Measurements from ENCODE around the gene CDH4. TPM values are rescaled to one million over a fixed set of nuclear protein-coding genes. Genes with fewer than 3 reads are reported as not detected.

The CDH4 gene
- total RNA-seq, 1 donor from 2014 or later, result not detected

GRCh38 chr20:61895016-61895415 is 643.0 kb downstream of the CDH4 start:
- DNase-seq (no peak), ATAC-seq (ENCODE audit: low read depth) (no peak)
- CTCF ChIA-PET, result no interaction called here
- TF ChIP-seq CTCF (IDR thresholded peaks at IDR 0.05), result no peak
- intact Hi-C loops (cut with micrococcal nuclease), result no loop called here
- H3K27ac Mint-ChIP-seq, result no peak overlapping the region
- peaks cover 4% of the 10 kb centered on the region for H3K9me3 Mint-ChIP-seq
- H3K36me3 Mint-ChIP-seq (ENCODE audit: low read depth), result no peaks in the 10 kb centered on the region
- H3K27me3 Mint-ChIP-seq, result peaks cover 3% of the 10 kb centered on the region
- no peak overlapping the region for H3K4me3 Mint-ChIP-seq
- POLR2A ChIA-PET, result no interaction called here
- H3K4me1 Mint-ChIP-seq, result no peaks in the 10 kb centered on the region

- Mint-ChIP-seq H3K4me1 (no peaks in the 10 kb centered on the region), H3K9me3 (peaks cover 3% of the 10 kb centered on the region), H3K27me3 (peaks cover 3% of the 10 kb centered on the region), H3K27ac (no peak overlapping the region), H3K36me3 (ENCODE audit: low read depth) (no peaks in the 10 kb centered on the region), H3K4me3 (no peak overlapping the region)
- POLR2A ChIA-PET, result no interaction called here
- intact Hi-C loops (cut with micrococcal nuclease), result no loop called here
- DNase-seq, result no peak
- no peak for TF ChIP-seq CTCF (IDR thresholded peaks at IDR 0.05)
- CTCF ChIA-PET, result interaction anchor here (0.9 to 1.7 kb wide), 3 partner anchors 16 to 1946 kb away, joined by 3 to 16 read pairs (median 6); no protein-coding TSS in a partner anchor
- no peak for ATAC-seq (ENCODE audit: low read depth)
Measured at GRCh38 chr20:61895686-61896057, 643.6 kb downstream of the CDH4 start.

DNA sequence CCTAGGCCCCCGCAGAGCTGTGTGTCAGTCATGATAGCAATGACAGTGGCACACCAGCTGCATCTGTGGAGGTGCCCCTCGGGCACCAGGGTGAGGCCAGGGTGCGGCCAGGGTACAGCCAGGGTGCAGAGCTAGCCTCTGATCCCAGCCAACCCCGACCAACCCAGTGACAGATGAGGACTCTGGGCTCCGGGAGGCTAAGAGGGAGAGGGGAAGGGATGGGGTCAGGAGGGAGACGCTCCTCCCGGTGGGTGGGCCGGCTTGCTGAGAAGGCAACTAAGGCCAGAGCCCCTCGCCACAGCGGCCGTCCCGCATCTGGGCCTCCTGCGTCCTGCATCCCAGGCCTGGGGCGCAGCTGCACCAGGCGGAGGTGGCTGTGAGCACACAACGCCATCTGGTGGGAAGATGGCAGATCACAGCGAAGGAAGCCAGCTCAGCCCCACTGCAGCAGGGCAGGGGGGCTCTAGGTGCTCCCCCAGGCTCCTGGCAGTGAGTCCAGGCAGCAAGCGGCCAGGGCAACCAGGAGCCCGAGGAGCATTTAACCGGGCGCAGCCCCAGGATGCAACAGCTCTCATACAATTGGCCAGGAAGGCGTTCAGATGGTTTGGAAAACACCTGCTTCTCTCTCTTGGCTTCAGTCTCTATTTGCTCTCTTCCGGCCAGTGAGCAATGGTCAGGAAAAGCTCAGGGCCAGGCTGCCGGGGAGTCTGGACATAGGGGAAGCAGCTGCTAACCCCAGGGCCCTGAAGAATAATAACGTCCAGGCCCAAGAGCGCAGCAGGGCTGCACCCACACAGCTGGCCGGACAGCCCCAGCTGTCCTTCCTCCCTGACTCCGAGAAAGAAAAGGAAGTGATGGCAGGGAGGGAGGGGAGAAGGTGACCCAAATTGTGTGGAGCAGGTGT is 644.2 kb downstream of the CDH4 start:
- H3K27me3 Mint-ChIP-seq, result peaks cover 3% of the 10 kb centered on the region
- no peak for ATAC-seq (ENCODE audit: low read depth)
- intact Hi-C loops (cut with micrococcal nuclease), result no loop called here
- H3K27ac Mint-ChIP-seq, result no peak overlapping the region
- peaks cover 3% of the 10 kb centered on the region for H3K9me3 Mint-ChIP-seq
- no peak for TF ChIP-seq CTCF (IDR thresholded peaks at IDR 0.05)
- POLR2A ChIA-PET, result no interaction called here
- H3K4me3 Mint-ChIP-seq, result no peak overlapping the region
- DNase-seq, result no peak
- no peaks in the 10 kb centered on the region for H3K36me3 Mint-ChIP-seq (ENCODE audit: low read depth)
- H3K4me1 Mint-ChIP-seq, result no peaks in the 10 kb centered on the region
- CTCF ChIA-PET, result interaction anchor here (0.9 to 1.7 kb wide), 3 partner anchors 15 to 1946 kb away, joined by 3 to 16 read pairs (median 6); no protein-coding TSS in a partner anchor

DNA sequence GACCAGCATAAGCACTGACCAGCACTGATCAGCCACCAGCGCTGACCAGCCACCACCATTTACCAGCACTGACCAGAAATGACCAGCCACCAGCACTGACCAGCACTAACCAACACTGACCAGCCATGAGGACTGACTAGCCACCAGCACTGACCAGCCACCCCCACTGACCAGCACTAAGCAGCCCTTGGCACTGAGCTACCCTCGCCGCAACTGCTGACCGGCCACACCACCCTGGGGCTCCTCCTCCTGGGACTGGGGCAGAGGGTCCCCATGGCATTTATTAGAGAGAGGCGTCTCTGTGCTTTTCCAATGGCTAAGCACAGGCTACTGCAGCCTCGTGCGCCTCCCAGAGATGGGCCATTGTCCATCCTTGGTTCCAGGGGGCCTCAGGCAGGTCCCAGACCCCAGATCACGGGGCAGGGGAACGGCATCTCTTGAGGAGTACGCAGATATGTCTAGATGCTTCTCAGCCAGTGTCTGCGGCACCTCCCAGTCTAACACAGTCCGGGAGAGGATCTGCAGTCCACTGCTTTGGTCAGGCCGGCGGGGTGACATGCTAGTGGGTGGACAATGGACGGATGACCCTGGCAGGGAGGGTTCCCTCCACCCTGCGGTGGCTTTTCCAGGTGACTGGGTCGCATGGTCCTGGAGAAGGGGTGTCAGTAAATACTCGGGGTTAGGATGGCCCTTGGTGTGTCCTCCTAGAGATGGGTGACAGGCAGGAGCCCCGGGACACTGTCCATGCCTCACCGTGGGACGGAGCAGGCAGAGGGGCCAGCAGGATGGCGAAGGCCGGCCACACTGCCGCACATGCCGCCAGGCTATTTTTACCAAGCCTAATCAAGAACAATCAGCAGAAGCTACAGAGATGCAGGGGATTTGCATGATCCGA is 645.6 kb downstream of the CDH4 start:
- Mint-ChIP-seq H3K36me3 (ENCODE audit: low read depth) (no peaks in the 10 kb centered on the region), H3K9me3 (no peaks in the 10 kb centered on the region), H3K4me1 (no peaks in the 10 kb centered on the region), H3K27me3 (peaks cover 3% of the 10 kb centered on the region), H3K4me3 (no peak overlapping the region), H3K27ac (no peak overlapping the region)
- no peak for TF ChIP-seq CTCF (IDR thresholded peaks at IDR 0.05)
- CTCF ChIA-PET, result no interaction called here
- ATAC-seq (ENCODE audit: low read depth) (no peak), DNase-seq (no peak)
- intact Hi-C loops (cut with micrococcal nuclease), result no loop called here
- POLR2A ChIA-PET, result no interaction called here

DNA sequence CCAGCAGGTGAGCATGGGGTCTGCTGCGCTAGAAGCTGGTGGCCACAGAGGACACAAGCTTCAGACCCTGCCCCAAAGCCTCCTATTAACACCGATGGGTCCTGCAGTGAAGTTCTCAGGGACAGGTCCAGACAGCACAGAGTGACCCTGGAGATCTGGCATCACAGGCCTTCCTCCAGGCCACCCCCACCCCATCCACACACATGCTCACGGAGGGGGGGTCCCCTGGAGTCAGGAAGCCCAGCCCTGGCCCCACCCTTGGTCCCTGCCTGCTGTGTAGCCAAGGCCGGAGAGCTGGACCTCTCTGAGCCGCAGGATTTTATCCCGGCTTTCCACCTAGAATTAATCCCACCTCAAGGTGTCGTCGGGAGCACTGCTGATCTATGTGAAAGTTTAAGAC is 646.3 kb downstream of the CDH4 start:
- Mint-ChIP-seq H3K27ac (no peak overlapping the region), H3K36me3 (ENCODE audit: low read depth) (no peaks in the 10 kb centered on the region), H3K4me1 (no peaks in the 10 kb centered on the region), H3K9me3 (no peaks in the 10 kb centered on the region), H3K4me3 (no peak overlapping the region), H3K27me3 (peaks cover 3% of the 10 kb centered on the region)
- no peak for TF ChIP-seq CTCF (IDR thresholded peaks at IDR 0.05)
- ChIA-PET CTCF (no interaction called here), POLR2A (no interaction called here)
- ATAC-seq (ENCODE audit: low read depth) (no peak), DNase-seq (no peak)
- intact Hi-C loops (cut with micrococcal nuclease), result no loop called here

Data from activated B cell treated with CpG ODN at 0.5 μM for 24 hours (primary cell).